PC-3 (cell line): ENCODE measurements around the gene KCNK10. TPM values are rescaled to one million over a fixed set of nuclear protein-coding genes. Genes with fewer than 3 reads are reported as not detected.
A peak's percentile ranks its signal among the peaks of the same experiment; 100 is the strongest.

Experiments used
- ATAC-seq: fragments of 200-7000 bp; cut with Tn5 transposase; 2 replicates; pipeline ENCODE4 v1.9.1; 2020; ENCODE audit warnings: mild to moderate bottlenecking, moderate library complexity
- BruUV-seq: library from RNA; stranded (reverse); fragments of 400-500 nt; replicated peaks from 2 replicates; lab custom pipeline; 2021; lab: Mats Ljungman, UMichigan
- CTCF ChIA-PET: fragments of 300-600 bp; sonication (Branson Sonifier 250); formaldehyde crosslinking; loops from one replicate; lab custom pipeline; 2022; ENCODE audit warnings: antibody characterized with exemption; lab: Charles Lee
- POLR2A ChIA-PET: fragments of 300-600 bp; sonication (Branson Sonifier 250); formaldehyde crosslinking; loops from one replicate; lab custom pipeline; 2022; ENCODE audit warnings: antibody characterized with exemption; ENCODE audit not compliant: unreplicated experiment; lab: Charles Lee
- DNase-seq: peaks from one replicate; pipeline ENCODE4 v3.0.0-alpha.2; 2015
- H2AFZ ChIP-seq: fragments of 300-600 bp; sonication (generic); 2 replicates; pipeline ENCODE4 v1.6.0; 2016; ENCODE audit warnings: antibody characterized with exemption, low read length
- H3F3A ChIP-seq: fragments of 300-600 bp; sonication (generic); one replicate; pipeline ENCODE4 v1.6.0; 2017; ENCODE audit warnings: antibody characterized with exemption, low read length, control low read depth, mild to moderate bottlenecking; ENCODE audit not compliant: unreplicated experiment
- H3K27ac ChIP-seq: fragments of 300-600 bp; sonication (generic); 2 replicates; pipeline ENCODE4 v1.5.1; 2016; ENCODE audit warnings: mild to moderate bottlenecking, low read length
- H3K27me3 ChIP-seq: fragments of 300-600 bp; sonication (generic); 2 replicates; pipeline ENCODE4 v1.6.1; 2016; ENCODE audit warnings: low read length, mixed read lengths
- H3K36me3 ChIP-seq: fragments of 300-600 bp; sonication (generic); 2 replicates; pipeline ENCODE4 v1.6.1; 2016; ENCODE audit warnings: low read depth, mixed run types, low read length, mixed read lengths
- H3K4me1 ChIP-seq: fragments of 300-600 bp; sonication (generic); 2 replicates; pipeline ENCODE4 v1.5.1; 2016; ENCODE audit warnings: low read length; ENCODE audit not compliant: insufficient read depth
- H3K4me2 ChIP-seq: fragments of 300-600 bp; sonication (generic); 2 replicates; pipeline ENCODE4 v1.6.0; 2016; ENCODE audit warnings: low read length
- H3K4me3 ChIP-seq: fragments of 300-600 bp; sonication (generic); 2 replicates; pipeline ENCODE4 v1.5.1; 2016; ENCODE audit warnings: mild to moderate bottlenecking, low read length, mixed read lengths
- H3K79me2 ChIP-seq: fragments of 300-600 bp; sonication (generic); 2 replicates; pipeline ENCODE4 v1.6.1; 2017; ENCODE audit warnings: low read length, mixed read lengths
- H3K9ac ChIP-seq: fragments of 300-600 bp; sonication (generic); 2 replicates; pipeline ENCODE4 v1.6.0; 2016; ENCODE audit warnings: mild to moderate bottlenecking, low read length
- H3K9me2 ChIP-seq: fragments of 300-600 bp; sonication (generic); replicated peaks from 2 replicates; pipeline ENCODE4 v1.6.1; 2016; ENCODE audit warnings: mixed run types, low read length, mixed read lengths
- H3K9me3 ChIP-seq: fragments of 300-600 bp; sonication (generic); 2 replicates; pipeline ENCODE4 v1.6.1; 2016; ENCODE audit warnings: low read length, mixed read lengths
- H4K20me1 ChIP-seq: fragments of 300-600 bp; sonication (generic); 2 replicates; pipeline ENCODE4 v1.6.1; 2016; ENCODE audit warnings: low read length, mixed read lengths
- CTCF ChIP-seq: fragments of 300-600 bp; sonication (generic); conservative IDR thresholded peaks from 2 replicates; pipeline ENCODE4 v1.5.1; 2017; ENCODE audit warnings: antibody characterized with exemption, low read depth, mild to moderate bottlenecking, low read length
- EZH2 ChIP-seq: fragments of 300-600 bp; sonication (generic); IDR thresholded peaks from one replicate; pipeline ENCODE4 v1.6.1; 2017; ENCODE audit warnings: antibody characterized with exemption, mild to moderate bottlenecking, low read length; ENCODE audit not compliant: unreplicated experiment
- EZH2phosphoT487 ChIP-seq: fragments of 300-600 bp; sonication (generic); IDR thresholded peaks from 2 replicates; pipeline ENCODE4 v1.6.1; 2018; ENCODE audit warnings: mild to moderate bottlenecking, antibody characterized with exemption, low read length, borderline replicate concordance
- intact Hi-C: fragments of 100-400 bp; cut with micrococcal nuclease; formaldehyde crosslinking; loops from 2 replicates; pipeline ENCODE4 v1.9.0; 2023
- total RNA-seq: library from RNA; depleted of rRNA; stranded (reverse); fragments of >200 nt; gene quantifications from 2 replicates; pipeline ENCODE4 v1.2.3, GENCODE V29; 2014

Gene KCNK10
- total RNA-seq, 1 experiment from 2014 or later: not detected

GRCh38 chr14:88170333-88170732 lies 152.7 kb downstream of the KCNK10 start:
- H4K20me1 ChIP-seq: no peaks in the 10 kb centered on the region
- no peak for TF ChIP-seq CTCF
- no peak for TF ChIP-seq EZH2
- no peak for TF ChIP-seq EZH2phosphoT487
- H3K4me1 ChIP-seq: peaks cover 12% of the 10 kb centered on the region
- ChIA-PET CTCF (no interaction called here), POLR2A (no interaction called here)
- no TSS peak for BruUV-seq
- intact Hi-C loops: no loop called here
- H3K9ac ChIP-seq: no peak overlapping the region
- H3K79me2 ChIP-seq: no peaks in the 10 kb centered on the region
- no peaks in the 10 kb centered on the region for H3F3A ChIP-seq
- H3K27ac ChIP-seq: no peak overlapping the region
- ATAC-seq (no peak), DNase-seq (no peak)
- H3K36me3 ChIP-seq: no peaks in the 10 kb centered on the region
- no peak overlapping the region for H3K4me2 ChIP-seq
- no peaks in the 10 kb centered on the region for H3K9me2 ChIP-seq
- no peaks in the 10 kb centered on the region for H3K27me3 ChIP-seq
- H3K4me3 ChIP-seq: no peak overlapping the region
- H3K9me3 ChIP-seq: no peaks in the 10 kb centered on the region
- H2AFZ ChIP-seq: no peak overlapping the region

- Histone ChIP-seq H3K4me3 (no peak overlapping the region), H3K27ac (no peak overlapping the region), H3K36me3 (no peaks in the 10 kb centered on the region), H4K20me1 (no peaks in the 10 kb centered on the region), H3K4me2 (no peak overlapping the region), H3K27me3 (no peaks in the 10 kb centered on the region), H3K9me3 (no peaks in the 10 kb centered on the region), H3K4me1 (peaks cover 12% of the 10 kb centered on the region), H3K9ac (no peak overlapping the region), H3K9me2 (no peaks in the 10 kb centered on the region), H3K79me2 (no peaks in the 10 kb centered on the region), H3F3A (no peaks in the 10 kb centered on the region), H2AFZ (no peak overlapping the region)
- TF ChIP-seq EZH2 (no peak), EZH2phosphoT487 (no peak), CTCF (peak; percentile 84)
- intact Hi-C loops: loop anchor here (2.0 kb wide), 1 partner anchor 224 kb away; no protein-coding TSS in a partner anchor
- no TSS peak for BruUV-seq
- POLR2A ChIA-PET: no interaction called here
- ATAC-seq: peak; percentile 55; the same call in 1 of the 2 replicates
- CTCF ChIA-PET: no interaction called here
- peak; percentile 61 for DNase-seq
Measured at GRCh38 chr14:88168498-88169165, 154.4 kb downstream of the KCNK10 start.

- no peak overlapping the region for H3K27ac ChIP-seq
- intact Hi-C loops: loop anchor here (2.0 kb wide), 1 partner anchor 223 kb away; no protein-coding TSS in a partner anchor
- ChIA-PET CTCF (no interaction called here), POLR2A (no interaction called here)
- peaks cover 12% of the 10 kb centered on the region for H3K4me1 ChIP-seq
- no peak for TF ChIP-seq CTCF
- no peak for TF ChIP-seq EZH2phosphoT487
- TF ChIP-seq EZH2: no peak
- no peaks in the 10 kb centered on the region for H3K27me3 ChIP-seq
- H3K4me3 ChIP-seq: no peak overlapping the region
- no peak overlapping the region for H3K9ac ChIP-seq
- H2AFZ ChIP-seq: no peak overlapping the region
- H3F3A ChIP-seq: no peaks in the 10 kb centered on the region
- no peaks in the 10 kb centered on the region for H3K9me3 ChIP-seq
- no peaks in the 10 kb centered on the region for H4K20me1 ChIP-seq
- no TSS peak for BruUV-seq
- DNase-seq: no peak
- H3K36me3 ChIP-seq: no peaks in the 10 kb centered on the region
- no peak overlapping the region for H3K4me2 ChIP-seq
- H3K9me2 ChIP-seq: no peaks in the 10 kb centered on the region
- ATAC-seq: no peak
- no peaks in the 10 kb centered on the region for H3K79me2 ChIP-seq
Measured at GRCh38 chr14:88168025-88168424, 155.0 kb downstream of the KCNK10 start.
